ENCODE results near the gene CEBPG. TPM values are rescaled to one million over a fixed set of nuclear protein-coding genes. Genes with fewer than 3 reads are reported as not detected.

Gene CEBPG
- total RNA-seq, 6 experiments from 2014 or later, result 10.0 to 11.2 (median 10.4) TPM

DNA sequence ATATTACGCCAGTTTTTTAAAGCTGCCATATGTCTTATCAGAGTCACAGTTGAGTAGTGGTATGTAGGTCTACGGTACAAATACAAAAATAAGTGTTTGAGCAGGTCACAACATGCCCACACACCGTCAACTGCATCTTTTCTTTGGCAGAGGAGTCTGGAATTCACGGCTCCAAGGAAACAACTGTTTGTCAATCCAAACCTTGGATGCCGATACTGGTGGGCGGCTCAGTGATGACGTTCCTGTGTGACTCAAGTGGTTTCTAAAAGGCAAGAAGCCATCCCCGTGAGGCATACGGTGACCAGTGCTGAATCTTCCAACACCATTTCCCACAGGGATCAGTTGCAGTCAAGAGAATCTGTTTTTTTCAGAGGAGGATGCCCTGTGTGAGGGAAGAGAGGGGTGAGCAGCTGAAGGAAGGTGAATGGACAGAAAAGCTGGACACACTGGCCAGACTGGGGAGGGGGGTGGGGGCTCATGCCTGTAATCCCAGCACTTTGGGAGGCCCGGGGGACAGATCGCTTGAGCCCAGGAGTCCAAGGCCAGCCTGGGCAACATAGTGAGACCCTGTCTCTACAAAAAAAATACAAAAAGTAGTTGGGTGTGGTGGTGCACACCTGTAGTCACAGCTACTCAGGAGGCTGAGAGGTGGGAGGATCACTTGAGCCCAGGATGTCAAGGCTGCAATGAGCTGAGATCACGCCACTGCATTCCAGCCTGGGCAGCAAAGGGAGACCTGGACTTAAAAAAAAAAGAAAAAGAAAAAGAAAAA, 22.8 kb upstream of the CEBPG start:
- H3K27ac Mint-ChIP-seq, result no peak overlapping the region
- DNase-seq, result peak; percentile 50
- no peaks in the 10 kb centered on the region; the same call in 1 of the 2 replicates for H3K4me1 Mint-ChIP-seq (ENCODE audit: low read depth)
- H3K9me3 Mint-ChIP-seq, result peaks cover 1% of the 10 kb centered on the region
- H3K36me3 Mint-ChIP-seq (ENCODE audit: low read depth), result no peaks in the 10 kb centered on the region
- TF ChIP-seq, protein P1, sequence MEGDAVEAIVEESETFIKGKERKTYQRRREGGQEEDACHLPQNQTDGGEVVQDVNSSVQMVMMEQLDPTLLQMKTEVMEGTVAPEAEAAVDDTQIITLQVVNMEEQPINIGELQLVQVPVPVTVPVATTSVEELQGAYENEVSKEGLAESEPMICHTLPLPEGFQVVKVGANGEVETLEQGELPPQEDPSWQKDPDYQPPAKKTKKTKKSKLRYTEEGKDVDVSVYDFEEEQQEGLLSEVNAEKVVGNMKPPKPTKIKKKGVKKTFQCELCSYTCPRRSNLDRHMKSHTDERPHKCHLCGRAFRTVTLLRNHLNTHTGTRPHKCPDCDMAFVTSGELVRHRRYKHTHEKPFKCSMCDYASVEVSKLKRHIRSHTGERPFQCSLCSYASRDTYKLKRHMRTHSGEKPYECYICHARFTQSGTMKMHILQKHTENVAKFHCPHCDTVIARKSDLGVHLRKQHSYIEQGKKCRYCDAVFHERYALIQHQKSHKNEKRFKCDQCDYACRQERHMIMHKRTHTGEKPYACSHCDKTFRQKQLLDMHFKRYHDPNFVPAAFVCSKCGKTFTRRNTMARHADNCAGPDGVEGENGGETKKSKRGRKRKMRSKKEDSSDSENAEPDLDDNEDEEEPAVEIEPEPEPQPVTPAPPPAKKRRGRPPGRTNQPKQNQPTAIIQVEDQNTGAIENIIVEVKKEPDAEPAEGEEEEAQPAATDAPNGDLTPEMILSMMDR (IDR thresholded peaks at IDR 0.05), result no peak
- peaks cover 18% of the 10 kb centered on the region for H3K27me3 Mint-ChIP-seq (ENCODE audit: insufficient read depth)
- no peak overlapping the region for H3K4me3 Mint-ChIP-seq

DNA sequence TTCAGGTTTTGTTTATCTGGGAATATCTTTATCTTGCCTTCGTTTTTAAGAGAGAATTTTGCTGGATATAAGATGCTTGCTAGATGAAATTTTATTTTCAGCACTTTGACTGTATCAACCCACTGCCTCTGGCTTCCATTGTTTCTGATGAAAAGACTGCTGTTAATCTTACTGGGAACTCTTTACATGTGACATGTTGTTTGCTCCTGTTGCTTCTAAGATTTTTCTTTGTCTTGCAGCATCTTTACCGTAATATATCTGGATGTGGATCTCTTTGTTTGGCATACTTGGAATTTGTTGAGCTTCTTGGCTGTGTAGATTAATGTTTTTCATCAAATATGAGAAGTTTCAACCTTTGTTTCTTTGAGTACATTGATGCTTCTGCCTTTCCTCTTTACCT, 18.0 kb upstream of the CEBPG start:
- Mint-ChIP-seq H3K27ac (no peak overlapping the region), H3K36me3 (ENCODE audit: low read depth) (no peaks in the 10 kb centered on the region), H3K9me3 (peaks cover 6% of the 10 kb centered on the region), H3K27me3 (ENCODE audit: insufficient read depth) (peaks cover 27% of the 10 kb centered on the region), H3K4me1 (ENCODE audit: low read depth) (no peaks in the 10 kb centered on the region), H3K4me3 (no peak overlapping the region)
- no peak for DNase-seq
- TF ChIP-seq, protein P1 (IDR thresholded peaks at IDR 0.05), result no peak

DNA sequence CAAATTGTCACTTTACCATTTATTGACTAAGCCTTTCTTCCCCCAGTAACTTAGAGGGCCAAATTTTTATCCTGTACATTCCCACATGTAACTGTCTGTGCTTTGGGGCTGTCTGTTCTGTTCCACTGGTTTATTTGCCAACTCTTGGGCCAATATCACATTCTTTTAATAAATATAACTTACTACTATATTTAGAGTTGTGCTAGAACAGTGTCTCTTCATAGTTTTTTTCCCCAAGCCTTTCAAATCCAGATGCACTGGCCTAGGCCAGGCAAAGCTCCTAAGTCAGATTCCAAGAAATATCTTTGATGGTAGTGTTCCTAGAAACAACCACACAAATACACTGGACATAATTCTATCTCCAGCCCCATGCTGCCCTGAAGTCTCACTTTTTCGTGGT, 16.0 kb upstream of the CEBPG start:
- no peaks in the 10 kb centered on the region for H3K36me3 Mint-ChIP-seq (ENCODE audit: low read depth)
- H3K27me3 Mint-ChIP-seq (ENCODE audit: insufficient read depth), result peaks cover 31% of the 10 kb centered on the region
- H3K4me1 Mint-ChIP-seq (ENCODE audit: low read depth), result no peaks in the 10 kb centered on the region

DNA sequence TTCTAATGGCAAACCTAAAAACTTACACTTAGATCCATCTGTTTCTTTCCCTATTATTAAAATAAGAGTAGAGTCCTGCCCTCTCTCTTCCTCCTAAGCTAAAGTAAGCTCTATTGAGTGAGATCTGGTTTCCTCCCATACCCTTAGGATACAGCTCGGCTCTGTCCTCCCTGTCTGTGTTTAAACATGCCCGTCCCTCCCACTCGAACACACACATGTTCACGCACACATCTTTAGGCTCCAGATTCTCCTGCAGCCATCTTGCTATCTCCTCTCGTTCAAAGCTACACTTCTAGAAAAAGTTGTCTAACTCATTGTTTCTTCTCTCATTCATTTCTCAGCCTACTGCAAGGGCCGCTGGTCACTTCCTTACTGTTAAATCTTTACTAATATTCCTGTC, 15.1 kb upstream of the CEBPG start:
- H3K27me3 Mint-ChIP-seq (ENCODE audit: insufficient read depth), result peaks cover 38% of the 10 kb centered on the region
- no peak for DNase-seq
- TF ChIP-seq, protein P1 (IDR thresholded peaks at IDR 0.05), result no peak

More for the DNA sequence above, 16.0 kb upstream of the CEBPG start:
- TF ChIP-seq, protein P1 (IDR thresholded peaks at IDR 0.05), result no peak
- no peak overlapping the region for H3K4me3 Mint-ChIP-seq
- peaks cover 6% of the 10 kb centered on the region for H3K9me3 Mint-ChIP-seq
- DNase-seq, result no peak
- H3K27ac Mint-ChIP-seq, result no peak overlapping the region

DNA sequence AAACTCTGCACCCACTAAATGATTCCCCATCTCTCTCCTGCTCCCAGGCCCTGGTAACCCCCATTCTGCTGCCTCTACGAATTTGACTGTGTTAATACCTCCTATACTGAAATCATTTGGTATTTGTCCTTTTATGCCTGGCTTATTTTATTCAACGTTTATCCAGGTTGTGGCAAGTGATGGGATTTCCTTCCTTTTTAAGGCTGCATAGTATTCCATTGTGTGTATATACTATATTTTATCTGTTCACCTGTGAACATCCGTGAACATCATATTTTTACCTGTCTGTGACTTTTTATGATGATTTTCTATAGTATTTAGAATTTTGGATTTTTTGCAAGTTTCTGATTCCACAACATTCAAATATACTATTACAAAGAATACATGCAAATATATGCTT, 13.9 kb upstream of the CEBPG start:
- Mint-ChIP-seq H3K9me3 (peaks cover 6% of the 10 kb centered on the region), H3K27me3 (ENCODE audit: insufficient read depth) (peaks cover 46% of the 10 kb centered on the region), H3K27ac (no peak overlapping the region), H3K4me1 (ENCODE audit: low read depth) (no peaks in the 10 kb centered on the region), H3K36me3 (ENCODE audit: low read depth) (no peaks in the 10 kb centered on the region), H3K4me3 (no peak overlapping the region)
- no peak for DNase-seq
- TF ChIP-seq, protein P1 (IDR thresholded peaks at IDR 0.05), result no peak

More for the DNA sequence above, 15.1 kb upstream of the CEBPG start:
- no peak overlapping the region for H3K27ac Mint-ChIP-seq
- no peaks in the 10 kb centered on the region for H3K36me3 Mint-ChIP-seq (ENCODE audit: low read depth)
- H3K4me3 Mint-ChIP-seq, result no peak overlapping the region
- no peaks in the 10 kb centered on the region for H3K4me1 Mint-ChIP-seq (ENCODE audit: low read depth)
- H3K9me3 Mint-ChIP-seq, result peaks cover 6% of the 10 kb centered on the region
